GM23248 (cell line): Measurements from ENCODE around the gene CYP3A7. TPM values are rescaled to one million over a fixed set of nuclear protein-coding genes. Genes with fewer than 3 reads are reported as not detected.
"Not testable (repeated sequence)": the region's sequence is repeated elsewhere in the genome, so short reads cannot be mapped to it uniquely, and the experiment has no call there.

Experiments used
- DNase-seq: peaks from one replicate; pipeline ENCODE4 v3.0.0-alpha.2; 2015
- H2AFZ ChIP-seq: fragments of 200-600 bp; sonication (generic); 2 replicates; pipeline ENCODE4 v1.6.1; 2016; ENCODE audit warnings: antibody characterized with exemption
- H3F3A ChIP-seq: fragments of 200-600 bp; sonication (generic); 2 replicates; pipeline ENCODE4 v1.6.1; 2016; ENCODE audit warnings: mild to moderate bottlenecking, antibody characterized with exemption, mixed run types; ENCODE audit not compliant: insufficient read depth
- H3K27ac ChIP-seq: fragments of 200-600 bp; sonication (generic); 2 replicates; pipeline ENCODE4 v1.5.1; 2016; ENCODE audit warnings: mild to moderate bottlenecking
- H3K27me3 ChIP-seq: fragments of 200-600 bp; sonication (generic); replicated peaks from 2 replicates; pipeline ENCODE4 v1.6.1; 2016; ENCODE audit warnings: mild to moderate bottlenecking; ENCODE audit not compliant: insufficient read depth
- H3K36me3 ChIP-seq: fragments of 200-600 bp; sonication (generic); 2 replicates; pipeline ENCODE4 v1.6.1; 2016; ENCODE audit warnings: low read depth, mild to moderate bottlenecking
- H3K4me1 ChIP-seq: fragments of 200-600 bp; sonication (generic); 2 replicates; pipeline ENCODE4 v1.6.1; 2016; ENCODE audit warnings: mild to moderate bottlenecking; ENCODE audit not compliant: insufficient read depth
- H3K4me2 ChIP-seq: fragments of 200-600 bp; sonication (generic); one replicate; pipeline ENCODE4 v1.6.1; 2016; ENCODE audit warnings: mild to moderate bottlenecking; ENCODE audit not compliant: unreplicated experiment
- H3K4me3 ChIP-seq: fragments of 200-600 bp; sonication (generic); 2 replicates; pipeline ENCODE4 v1.5.1; 2016; ENCODE audit warnings: mild to moderate bottlenecking
- H3K79me2 ChIP-seq: fragments of 200-600 bp; sonication (generic); 2 replicates; pipeline ENCODE4 v1.6.1; 2016; ENCODE audit warnings: mild to moderate bottlenecking; ENCODE audit not compliant: insufficient read depth
- H3K9ac ChIP-seq: fragments of 200-600 bp; sonication (generic); 2 replicates; pipeline ENCODE4 v1.6.1; 2016; ENCODE audit warnings: mild to moderate bottlenecking
- H3K9me2 ChIP-seq: fragments of 200-600 bp; sonication (generic); 2 replicates; pipeline ENCODE4 v1.6.1; 2016; ENCODE audit warnings: mixed run types, mild to moderate bottlenecking, moderate library complexity; ENCODE audit not compliant: insufficient read depth
- H3K9me3 ChIP-seq: fragments of 200-600 bp; sonication (generic); one replicate; pipeline ENCODE4 v1.6.1; 2017; ENCODE audit warnings: low read depth
- H4K20me1 ChIP-seq: fragments of 200-600 bp; sonication (generic); 2 replicates; pipeline ENCODE4 v1.6.0; 2016; ENCODE audit not compliant: insufficient read depth
- EZH2 ChIP-seq: fragments of 200-600 bp; sonication (generic); IDR thresholded peaks from 2 replicates; pipeline ENCODE4 v1.6.1; 2018; ENCODE audit warnings: antibody characterized with exemption, mild to moderate bottlenecking; ENCODE audit not compliant: insufficient read depth, poor library complexity, severe bottlenecking
- EZH2phosphoT487 ChIP-seq: fragments of 200-600 bp; sonication (generic); IDR thresholded peaks from 2 replicates; pipeline ENCODE4 v1.6.1; 2018; ENCODE audit warnings: antibody characterized with exemption, moderate library complexity, mild to moderate bottlenecking, low read depth; ENCODE audit not compliant: insufficient read depth
- WGBS, 2 experiments: methylation state at CpG; one replicate each; pipeline ENCODE4 v1.1.6; 2015 to 2017; ENCODE audit warnings: low lambda C conversion rate in 2 of 2, low coverage in 1 of 2; ENCODE audit errors: missing lambda C conversion rate in 2 of 2; 5-methylcytosine and 5-hydroxymethylcytosine counted together
- in situ Hi-C: fragments of 300-500 bp; cut with MboI; formaldehyde crosslinking; loops from 2 replicates; pipeline ENCODE4 v1.15.0; 2020
- polyA plus RNA-seq: library from polyadenylated mRNA; unstranded; fragments of >200 nt; fragmentation: Nextera tagmentation; extraction: Ambion mirVana; gene quantifications from 2 replicates; pipeline ENCODE4 v1.2.1, GENCODE V29; 2016
- total RNA-seq: library from RNA; depleted of rRNA; stranded (reverse); fragments of >200 nt; shearing (Covaris generic); gene quantifications from 2 replicates; pipeline ENCODE4 v1.2.3, GENCODE V29; 2014

Gene CYP3A7
- total and polyA plus RNA-seq, 2 experiments from 2014 or later: not detected

DNA sequence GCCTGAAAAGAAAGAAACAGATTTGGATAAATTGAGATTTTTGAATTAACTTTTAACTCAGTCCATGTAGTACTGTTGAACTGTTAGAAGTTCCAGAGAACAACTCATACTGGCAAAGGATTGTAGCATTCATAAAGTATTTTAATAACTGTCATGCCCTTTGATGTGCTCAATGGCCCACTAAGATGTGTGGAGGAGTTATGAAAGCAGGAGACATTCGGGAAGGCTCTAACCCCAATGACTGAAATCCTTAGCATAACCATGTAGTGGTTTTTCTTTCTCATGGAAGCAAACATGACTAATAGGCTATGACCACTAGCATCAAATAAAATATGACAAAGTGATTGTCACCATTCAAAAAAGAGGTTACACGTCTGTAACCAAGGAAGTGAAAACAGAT is 25.7 kb downstream of the CYP3A7 start:
- Histone ChIP-seq H3K4me1 (no peaks in the 10 kb centered on the region), H3F3A (no peaks in the 10 kb centered on the region), H3K79me2 (no peaks in the 10 kb centered on the region), H3K9me2 (no peaks in the 10 kb centered on the region), H3K27ac (no peak overlapping the region), H3K9ac (no peak overlapping the region), H3K4me2 (no peak overlapping the region), H4K20me1 (no peaks in the 10 kb centered on the region), H3K36me3 (no peaks in the 10 kb centered on the region), H3K4me3 (no peak overlapping the region), H3K9me3 (peaks cover 6% of the 10 kb centered on the region), H2AFZ (no peak overlapping the region), H3K27me3 (no peaks in the 10 kb centered on the region; the same call in 1 of the 2 replicates)
- in situ Hi-C loops: no loop called here
- no peak for DNase-seq
- no peak for TF ChIP-seq EZH2phosphoT487
- TF ChIP-seq EZH2: no peak
- 68 to 74% methylated on average over 2 of the region's 2 CpGs for WGBS, 2 experiments

DNA sequence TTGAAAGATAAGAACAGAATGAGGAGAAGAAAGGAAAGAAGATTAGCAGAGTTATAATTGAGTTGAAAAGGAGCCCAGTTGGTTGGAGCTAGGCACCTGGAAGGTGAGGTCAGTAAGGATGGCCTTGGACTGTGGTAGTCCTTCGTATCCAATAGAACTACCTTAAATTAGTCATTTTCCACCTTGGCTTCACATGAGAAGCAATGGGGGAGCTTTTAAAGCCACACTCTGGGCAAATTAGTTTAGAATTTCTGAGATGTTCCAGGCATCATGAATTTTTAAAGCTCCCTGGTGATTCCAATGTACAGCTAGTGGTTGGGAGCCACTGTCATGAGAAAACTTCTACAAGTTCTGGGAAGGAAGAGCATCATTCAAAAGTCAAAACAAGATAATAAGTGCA is 27.9 kb downstream of the CYP3A7 start:
- H3K79me2 ChIP-seq: no peaks in the 10 kb centered on the region
- in situ Hi-C loops: no loop called here
- H3K4me2 ChIP-seq: no peak overlapping the region
- H3K4me1 ChIP-seq: no peaks in the 10 kb centered on the region
- TF ChIP-seq EZH2 (no peak), EZH2phosphoT487 (no peak)
- DNase-seq: peak; percentile 38
- H3K36me3 ChIP-seq: no peaks in the 10 kb centered on the region
- no peaks in the 10 kb centered on the region for H3F3A ChIP-seq
- no peak overlapping the region for H3K9ac ChIP-seq
- no peaks in the 10 kb centered on the region for H3K9me2 ChIP-seq
- H3K27ac ChIP-seq: no peak overlapping the region
- H2AFZ ChIP-seq: no peak overlapping the region
- H3K9me3 ChIP-seq: peaks cover 6% of the 10 kb centered on the region
- H3K4me3 ChIP-seq: no peak overlapping the region
- H4K20me1 ChIP-seq: no peaks in the 10 kb centered on the region
- 0 to 13% methylated on average over 1 of the region's 1 CpG for WGBS, 2 experiments
- no peaks in the 10 kb centered on the region for H3K27me3 ChIP-seq

DNA sequence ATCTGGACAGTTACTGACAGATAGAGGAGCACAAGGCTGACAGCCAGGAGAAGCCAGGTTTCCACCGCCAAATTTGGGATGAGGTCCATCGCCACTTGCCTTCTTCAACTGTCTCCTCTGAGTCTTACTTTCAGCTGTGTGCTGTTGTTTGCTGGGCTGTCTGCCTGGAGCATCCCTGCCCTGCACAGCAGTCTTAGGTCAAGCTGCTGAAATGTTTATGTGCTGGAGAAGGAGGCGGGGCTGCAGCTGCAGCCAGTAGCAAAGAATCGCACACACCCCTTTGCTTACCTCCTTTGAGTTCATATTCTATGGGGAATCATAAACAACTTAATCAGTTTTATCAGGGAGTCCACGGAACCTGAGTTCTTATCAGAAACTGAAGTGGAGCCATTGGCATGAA is 35.0 kb downstream of the CYP3A7 start:
- H3K9me3 ChIP-seq: no peaks in the 10 kb centered on the region
- no peak overlapping the region for H3K4me2 ChIP-seq
- H3K9me2 ChIP-seq: no peaks in the 10 kb centered on the region
- no peaks in the 10 kb centered on the region for H4K20me1 ChIP-seq
- TF ChIP-seq EZH2phosphoT487: no peak
- TF ChIP-seq EZH2: no peak
- H3K79me2 ChIP-seq: no peaks in the 10 kb centered on the region
- in situ Hi-C loops: no loop called here
- H2AFZ ChIP-seq: no peak overlapping the region
- H3K9ac ChIP-seq: no peak overlapping the region
- H3K36me3 ChIP-seq: no peaks in the 10 kb centered on the region
- DNase-seq: no peak
- no peaks in the 10 kb centered on the region for H3K27me3 ChIP-seq
- no peak overlapping the region for H3K4me3 ChIP-seq
- H3F3A ChIP-seq: no peaks in the 10 kb centered on the region
- WGBS, 2 experiments: 61 to 64% methylated on average over 5 of the region's 5 CpGs
- H3K27ac ChIP-seq: no peak overlapping the region
- H3K4me1 ChIP-seq: no peaks in the 10 kb centered on the region

DNA sequence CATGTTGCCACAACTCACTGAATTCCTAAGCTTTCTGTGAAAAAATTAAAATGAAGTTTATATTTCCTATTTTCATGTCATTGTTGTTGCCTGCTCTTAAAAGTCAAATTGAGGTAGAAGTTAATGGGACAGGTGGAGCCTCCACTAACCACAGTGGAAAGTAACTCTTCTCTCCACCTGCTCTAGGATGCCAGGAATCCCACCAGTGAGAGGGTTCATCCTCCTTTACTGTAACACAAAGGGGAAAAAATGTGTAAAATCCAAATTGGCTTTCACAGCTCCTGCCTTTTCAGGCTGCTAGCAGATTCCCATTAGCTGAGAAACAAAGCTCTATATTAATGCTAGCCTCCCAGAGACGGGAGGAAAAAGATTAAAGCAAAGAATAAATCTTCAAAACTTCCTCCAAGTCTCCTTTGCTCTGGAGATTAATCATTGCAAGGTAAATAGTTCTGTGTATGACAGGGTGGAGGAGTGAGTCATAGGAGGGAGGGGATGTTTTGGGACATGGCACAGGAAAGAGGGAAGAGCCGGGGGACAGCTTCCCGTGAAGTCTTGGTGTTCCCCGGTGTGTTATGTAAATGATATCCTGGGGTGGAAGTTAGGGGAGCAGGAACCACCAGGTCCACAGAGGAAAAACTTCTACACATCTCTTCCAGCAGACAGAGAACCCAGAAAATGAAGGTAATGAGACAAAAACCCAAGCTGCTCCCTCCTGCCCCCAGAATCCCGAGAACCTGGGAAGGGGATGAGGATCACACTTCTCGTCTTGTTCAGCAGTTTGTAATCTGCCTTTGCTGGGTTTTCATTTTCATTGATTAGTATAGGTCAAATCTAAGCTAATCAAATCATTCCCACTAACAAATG is 35.9 kb downstream of the CYP3A7 start:
- DNase-seq: peak; percentile 8
- H3K79me2 ChIP-seq, H3K27me3 ChIP-seq, H4K20me1 ChIP-seq, H3K4me1 ChIP-seq, H3K36me3 ChIP-seq, H3K9me2 ChIP-seq, H3K9ac ChIP-seq, H2AFZ ChIP-seq, H3F3A ChIP-seq, H3K4me2 ChIP-seq, H3K4me3 ChIP-seq, H3K27ac ChIP-seq, in situ Hi-C loops, H3K9me3 ChIP-seq: not testable (repeated sequence)
- 38 to 42% methylated on average over 6 of the region's 6 CpGs for WGBS, 2 experiments
